AG04450 (cell line): ENCODE data around the gene GTF2A1L. TPM values are rescaled to one million over a fixed set of nuclear protein-coding genes. Genes with fewer than 3 reads are reported as not detected.

ENCODE experiments used
- CTCF ChIA-PET: fragments of 300-600, 350-600 bp; formaldehyde crosslinking; extraction: SDS; loops from one replicate; lab custom pipeline; 2022; ENCODE audit warnings: antibody characterized with exemption, inconsistent platforms; lab: Charles Lee
- POLR2A ChIA-PET: fragments of 350-600 bp; formaldehyde crosslinking; extraction: SDS; loops from one replicate; lab custom pipeline; 2021; ENCODE audit warnings: antibody characterized with exemption, inconsistent platforms; lab: Yijun Ruan, JAX
- DNase-seq: peaks from one replicate; pipeline ENCODE4 v3.0.0-alpha.2; 2011; ENCODE audit warnings: low read depth, low spot score
- H3K27ac ChIP-seq: one replicate; pipeline ENCODE4 v1.5.1; 2012; ENCODE audit warnings: low read depth, low read length, control low read depth
- H3K27me3 ChIP-seq: one replicate; pipeline ENCODE4 v1.6.0; 2012; ENCODE audit warnings: low read length; ENCODE audit not compliant: control insufficient read depth, insufficient read depth
- H3K4me3 ChIP-seq: 2 replicates; pipeline ENCODE4 v1.5.1; 2011; ENCODE audit warnings: mild to moderate bottlenecking, low read depth, low read length, control low read depth
- H3K9me3 ChIP-seq: 2 replicates; pipeline ENCODE4 v1.5.1; 2012; ENCODE audit warnings: low read length; ENCODE audit not compliant: control insufficient read depth, insufficient read depth
- CTCF ChIP-seq: IDR thresholded peaks from 2 replicates; pipeline ENCODE4 v1.5.1; 2011; ENCODE audit warnings: low read depth, low read length, control low read depth, inconsistent platforms
- polyA plus RNA-seq: library from polyadenylated mRNA; depleted of rRNA; stranded (reverse); fragments of >200 nt; gene quantifications from 2 replicates; pipeline ENCODE4 v1.2.3, GENCODE V29; 2011

The GTF2A1L gene
- polyA plus RNA-seq, 1 experiment: 0.19 TPM

DNA sequence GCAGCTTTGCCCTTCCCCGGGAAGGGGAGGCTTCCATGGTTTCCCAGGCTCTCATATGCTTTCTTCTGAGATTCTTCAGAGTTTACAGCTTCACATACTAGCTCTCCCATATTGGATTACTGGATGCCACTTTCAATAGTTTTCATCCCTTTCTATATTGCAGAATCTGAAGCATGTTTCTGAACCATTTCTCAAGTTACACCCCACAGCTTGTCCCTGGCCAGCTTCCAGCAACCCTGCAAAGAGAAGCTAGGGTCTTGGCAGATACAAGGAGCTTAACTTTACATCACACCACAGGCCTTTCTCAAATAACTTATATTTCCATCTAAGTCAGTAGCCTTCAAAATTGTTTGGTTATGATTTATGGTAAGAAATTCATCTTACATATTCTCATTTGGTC, 98.3 kb downstream of the GTF2A1L start:
- no peak overlapping the region for H3K4me3 ChIP-seq
- no peaks in the 10 kb centered on the region for H3K9me3 ChIP-seq
- ChIA-PET CTCF (interaction anchor here (1.1 to 1.3 kb wide), 4 partner anchors 116 to 1686 kb away, joined by 3 to 5 read pairs (median 4); no protein-coding TSS in a partner anchor), POLR2A (interaction anchor here (0.8 to 1.4 kb wide), 7 partner anchors 16 to 137 kb away, joined by 3 to 7 read pairs (median 4); no protein-coding TSS in a partner anchor)
- no peak for TF ChIP-seq CTCF
- H3K27me3 ChIP-seq: no peaks in the 10 kb centered on the region
- peak overlapping the region; percentile 94 for H3K27ac ChIP-seq
- DNase-seq: peak; percentile 61

GRCh38 chr2:48717846-48718245, 100.2 kb downstream of the GTF2A1L start:
- no peak for DNase-seq
- no peak overlapping the region for H3K4me3 ChIP-seq
- ChIA-PET POLR2A (interaction anchor here (0.7 to 0.8 kb wide), 2 partner anchors 16 to 131 kb away, joined by 10 to 12 read pairs; no protein-coding TSS in a partner anchor), CTCF (no interaction called here)
- TF ChIP-seq CTCF: no peak
- no peak overlapping the region for H3K27ac ChIP-seq
- H3K9me3 ChIP-seq: no peaks in the 10 kb centered on the region
- H3K27me3 ChIP-seq: no peaks in the 10 kb centered on the region

- no peaks in the 10 kb centered on the region for H3K9me3 ChIP-seq
- ChIA-PET POLR2A (no interaction called here), CTCF (no interaction called here)
- H3K4me3 ChIP-seq: no peak overlapping the region
- no peak for TF ChIP-seq CTCF
- no peaks in the 10 kb centered on the region for H3K27me3 ChIP-seq
- H3K27ac ChIP-seq: no peak overlapping the region
- no peak for DNase-seq
These were observed 102.0 kb downstream of the GTF2A1L start for GRCh38 chr2:48719480-48720177.

DNA sequence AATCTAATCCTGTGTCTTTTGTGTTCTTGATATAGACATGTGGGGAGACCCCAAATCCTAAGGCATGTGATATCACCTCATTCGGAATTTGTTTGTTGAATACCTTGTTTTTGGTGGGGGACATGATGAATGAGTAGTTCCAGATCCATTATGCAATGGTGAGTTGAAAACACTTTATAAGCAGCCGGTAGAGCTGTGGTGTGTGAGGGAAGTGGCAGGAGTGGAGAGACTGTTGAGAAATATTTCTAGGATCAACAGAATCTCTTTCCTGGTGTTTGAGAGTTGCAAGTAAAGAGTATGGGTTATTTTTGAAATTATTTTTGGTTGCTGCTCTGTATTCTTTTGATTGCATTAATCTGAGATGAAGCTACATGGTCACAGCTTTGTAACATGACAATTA, 103.5 kb downstream of the GTF2A1L start:
- DNase-seq: no peak
- Histone ChIP-seq H3K4me3 (no peak overlapping the region), H3K27ac (no peak overlapping the region), H3K9me3 (no peaks in the 10 kb centered on the region), H3K27me3 (no peaks in the 10 kb centered on the region)
- ChIA-PET POLR2A (no interaction called here), CTCF (interaction anchor here (0.8 kb wide), 1 partner anchor 1771 kb away, joined by 3 read pairs; no protein-coding TSS in a partner anchor)
- TF ChIP-seq CTCF: no peak

DNA sequence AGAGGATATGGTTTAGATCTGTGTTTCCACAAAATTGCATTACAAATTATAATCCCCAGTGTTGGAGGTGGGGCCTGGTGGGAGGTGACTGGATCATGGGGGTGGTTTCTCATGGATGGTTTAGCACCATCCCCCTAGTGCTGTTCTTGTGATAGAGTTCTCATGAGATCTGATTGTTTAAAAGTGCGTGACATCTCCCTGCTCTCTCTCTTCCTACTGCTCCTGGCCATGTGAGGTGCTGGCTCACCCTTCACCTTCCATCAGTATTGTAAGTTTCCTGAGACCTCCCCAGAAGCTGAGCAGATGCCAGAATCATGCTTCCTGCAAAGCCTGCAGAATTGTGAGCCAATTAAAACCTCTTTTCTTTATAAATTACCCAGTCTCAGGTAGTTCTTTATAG, 104.7 kb downstream of the GTF2A1L start:
- Histone ChIP-seq H3K9me3 (no peaks in the 10 kb centered on the region), H3K27me3 (no peaks in the 10 kb centered on the region), H3K4me3 (no peak overlapping the region), H3K27ac (peak overlapping the region; percentile 75)
- ChIA-PET POLR2A (no interaction called here), CTCF (interaction anchor here (0.6 kb wide), 1 partner anchor 30 kb away, joined by 3 read pairs; no protein-coding TSS in a partner anchor)
- TF ChIP-seq CTCF: no peak
- DNase-seq: no peak
